Spleen (tissue), 11 donors: ENCODE measurements around the gene PBXIP1. TPM values are rescaled to one million over a fixed set of nuclear protein-coding genes. Genes with fewer than 3 reads are reported as not detected.
A peak's percentile ranks its signal among the peaks of the same experiment; 100 is the strongest.

Experiments used
- DNase-seq: peaks from one replicate; pipeline ENCODE4 v3.0.0-alpha.2; 2020
- H3K27ac ChIP-seq, 8 donors: fragments of 200-600 bp; sonication (generic) in 7 of 8; 1 replicate in 4 of 8; 2 replicates in 4 of 8; pipeline versions ENCODE4 v1.5.0 to v1.8.0; 2016 to 2021; ENCODE audit warnings: inconsistent platforms in 4 of 8, mild to moderate bottlenecking in 4 of 8, moderate library complexity in 1 of 8
- H3K27me3 ChIP-seq, 7 donors: fragments of 200-600 bp; sonication (generic) in 6 of 7; replicated peaks in 1 of 7; 1 replicate in 4 of 7; 2 replicates in 3 of 7; pipeline versions ENCODE4 v1.5.0 to v1.8.0; 2016 to 2021; ENCODE audit warnings: inconsistent platforms in 3 of 7, mild to moderate bottlenecking in 1 of 7
- H3K36me3 ChIP-seq, 6 donors: fragments of 200-600 bp; sonication (generic) in 5 of 6; 1 replicate in 4 of 6; 2 replicates in 2 of 6; pipeline versions ENCODE4 v1.5.0 to v1.8.0; 2016 to 2021; ENCODE audit warnings: inconsistent platforms in 2 of 6
- H3K4me1 ChIP-seq, 6 donors: fragments of 200-600 bp; sonication (generic) in 5 of 6; 1 replicate in 3 of 6; 2 replicates in 3 of 6; pipeline versions ENCODE4 v1.5.0 to v1.8.0; 2016 to 2021; ENCODE audit warnings: inconsistent platforms in 3 of 6
- H3K4me3 ChIP-seq, 8 donors: fragments of 200-600 bp; sonication (generic) in 7 of 8; 1 replicate in 4 of 8; 2 replicates in 4 of 8; pipeline versions ENCODE4 v1.5.0 to v1.8.0; 2016 to 2021; ENCODE audit warnings: inconsistent platforms in 4 of 8, mild to moderate bottlenecking in 4 of 8, moderate library complexity in 2 of 8
- H3K9me3 ChIP-seq, 8 donors: fragments of 200-600 bp; sonication (generic) in 7 of 8; 1 replicate in 4 of 8; 2 replicates in 4 of 8; pipeline versions ENCODE4 v1.5.0 to v1.8.0; 2016 to 2021; ENCODE audit warnings: inconsistent platforms in 4 of 8
- POLR2A ChIP-seq, 3 donors: fragments of 450-650 bp; IDR thresholded peaks; one replicate each; pipeline ENCODE4 v1.5.1; 2017; ENCODE audit warnings: antibody characterized with exemption in 3 of 3, mild to moderate bottlenecking in 1 of 3
- POLR2AphosphoS5 ChIP-seq, 3 donors: sonication (generic); formaldehyde crosslinking; IDR thresholded peaks; one replicate each; pipeline ENCODE4 v1.5.1; 2017; ENCODE audit warnings: antibody characterized with exemption in 3 of 3
- WGBS, 5 donors: extraction: QIAGEN DNeasy Blood & Tissue Kit in 3 of 5; methylation state at CpG; one replicate each; pipeline versions ENCODE4 v1.1.5 to v1.1.7; 2013 to 2018; 5-methylcytosine and 5-hydroxymethylcytosine counted together
- intact Hi-C: fragments of 100-400 bp; cut with DNase I; formaldehyde crosslinking; loops from one replicate; pipeline ENCODE4 v1.15.0; 2023; ENCODE audit warnings: low total_unique reads
- polyA plus RNA-seq, 3 donors: library from polyadenylated mRNA; stranded (reverse); fragments of 200-250 nt; gene quantifications; one replicate each; pipeline ENCODE4 v1.2.1, GENCODE V29; 2013
- total RNA-seq, 7 donors: library from RNA; depleted of rRNA in 3 of 7; stranded (reverse); fragments of >200 nt in 3 of 7; fragmentation: NEBNext Ultra II Directional in 4 of 7; extraction: Animal tissue kit (Norgen Biotek cat#: 25700) in 4 of 7; gene quantifications; one replicate each; pipeline versions ENCODE4 v1.1.0 to v1.2.1, GENCODE V29; 2016 to 2021
- TF ChIP-seq, protein P1 (sequence below), 11 experiments: fragments of 200-600 bp in 7 of 11; fragments of 450-650 bp in 4 of 11; sonication (generic) in 4 of 11; IDR thresholded peaks in 8 of 11; conservative IDR thresholded peaks in 3 of 11; 1 replicate in 7 of 11; 2 replicates in 4 of 11; pipeline versions ENCODE4 v1.4.0 to v1.8.0; 2016 to 2021; ENCODE audit warnings: antibody characterized with exemption in 11 of 11, inconsistent platforms in 4 of 11, mild to moderate bottlenecking in 1 of 11
- donor health status: healthy with polysubstance abuse.
- donor health status: DM: no; HTN: no; CAD: no; lungs with moderate emphysema.
- donor health status: DM: no; HTN: no; CAD: no.
- donor health status: Bipolar disorder and iron deficiency.
- donor health status: healthy.
- donor health status: DM: no; HTN: no; CAD: no.
- donor health status: DM: yes; HTN: yes; CAD: no.

PBXIP1 gene
- total and polyA plus RNA-seq, 10 donors, result 55.5 to 125 (median 89.5) TPM

DNA sequence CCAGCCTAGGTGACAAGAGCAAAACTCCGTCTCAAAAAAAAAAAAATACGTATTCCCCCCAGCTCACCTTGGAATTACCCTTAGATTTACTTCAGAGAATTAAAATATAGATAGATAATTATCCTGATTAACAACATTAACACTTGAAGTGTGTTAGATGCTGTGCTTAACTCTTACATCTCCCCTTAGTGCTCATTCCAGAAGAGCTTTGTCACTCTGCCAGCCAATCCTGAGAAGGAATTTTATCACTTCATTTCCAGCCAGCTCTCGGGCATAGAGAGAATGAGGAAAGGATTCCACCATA, 16.3 kb upstream of the PBXIP1 start:
- Histone ChIP-seq H3K27me3 (no peaks in the 10 kb centered on the region), H3K36me3 (peaks cover 3 to 36% (median 17%) of the 10 kb centered on the region in 6 donors), H3K4me3 (peak overlapping the region in 3 of 8 donors; percentile 62 to 81 (median 71)), H3K9me3 (no peaks in the 10 kb centered on the region), H3K4me1 (peaks cover 35 to 87% (median 74%) of the 10 kb centered on the region in 6 donors), H3K27ac (peak overlapping the region; percentile 88 to 100 (median 98))
- intact Hi-C loops, result no loop called here
- WGBS, 5 donors, result 72 to 86% (median 75%) methylated on average over 3 of the region's 3 CpGs
- TF ChIP-seq, protein P1, sequence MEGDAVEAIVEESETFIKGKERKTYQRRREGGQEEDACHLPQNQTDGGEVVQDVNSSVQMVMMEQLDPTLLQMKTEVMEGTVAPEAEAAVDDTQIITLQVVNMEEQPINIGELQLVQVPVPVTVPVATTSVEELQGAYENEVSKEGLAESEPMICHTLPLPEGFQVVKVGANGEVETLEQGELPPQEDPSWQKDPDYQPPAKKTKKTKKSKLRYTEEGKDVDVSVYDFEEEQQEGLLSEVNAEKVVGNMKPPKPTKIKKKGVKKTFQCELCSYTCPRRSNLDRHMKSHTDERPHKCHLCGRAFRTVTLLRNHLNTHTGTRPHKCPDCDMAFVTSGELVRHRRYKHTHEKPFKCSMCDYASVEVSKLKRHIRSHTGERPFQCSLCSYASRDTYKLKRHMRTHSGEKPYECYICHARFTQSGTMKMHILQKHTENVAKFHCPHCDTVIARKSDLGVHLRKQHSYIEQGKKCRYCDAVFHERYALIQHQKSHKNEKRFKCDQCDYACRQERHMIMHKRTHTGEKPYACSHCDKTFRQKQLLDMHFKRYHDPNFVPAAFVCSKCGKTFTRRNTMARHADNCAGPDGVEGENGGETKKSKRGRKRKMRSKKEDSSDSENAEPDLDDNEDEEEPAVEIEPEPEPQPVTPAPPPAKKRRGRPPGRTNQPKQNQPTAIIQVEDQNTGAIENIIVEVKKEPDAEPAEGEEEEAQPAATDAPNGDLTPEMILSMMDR (IDR thresholded peaks at IDR 0.05 in 8 of 11, conservative IDR thresholded peaks at IDR 0.05 in 3 of 11), result no peak
- TF ChIP-seq POLR2A (IDR thresholded peaks at IDR 0.05) (no peak), POLR2AphosphoS5 (IDR thresholded peaks at IDR 0.05) (no peak)
- DNase-seq, result no peak

GRCh38 chr1:154971341-154971998, 15.6 kb upstream of the PBXIP1 start:
- TF ChIP-seq, protein P1 (IDR thresholded peaks at IDR 0.05 in 8 of 11, conservative IDR thresholded peaks at IDR 0.05 in 3 of 11), result no peak
- TF ChIP-seq POLR2A (IDR thresholded peaks at IDR 0.05) (no peak), POLR2AphosphoS5 (IDR thresholded peaks at IDR 0.05) (no peak)
- intact Hi-C loops, result no loop called here

DNA sequence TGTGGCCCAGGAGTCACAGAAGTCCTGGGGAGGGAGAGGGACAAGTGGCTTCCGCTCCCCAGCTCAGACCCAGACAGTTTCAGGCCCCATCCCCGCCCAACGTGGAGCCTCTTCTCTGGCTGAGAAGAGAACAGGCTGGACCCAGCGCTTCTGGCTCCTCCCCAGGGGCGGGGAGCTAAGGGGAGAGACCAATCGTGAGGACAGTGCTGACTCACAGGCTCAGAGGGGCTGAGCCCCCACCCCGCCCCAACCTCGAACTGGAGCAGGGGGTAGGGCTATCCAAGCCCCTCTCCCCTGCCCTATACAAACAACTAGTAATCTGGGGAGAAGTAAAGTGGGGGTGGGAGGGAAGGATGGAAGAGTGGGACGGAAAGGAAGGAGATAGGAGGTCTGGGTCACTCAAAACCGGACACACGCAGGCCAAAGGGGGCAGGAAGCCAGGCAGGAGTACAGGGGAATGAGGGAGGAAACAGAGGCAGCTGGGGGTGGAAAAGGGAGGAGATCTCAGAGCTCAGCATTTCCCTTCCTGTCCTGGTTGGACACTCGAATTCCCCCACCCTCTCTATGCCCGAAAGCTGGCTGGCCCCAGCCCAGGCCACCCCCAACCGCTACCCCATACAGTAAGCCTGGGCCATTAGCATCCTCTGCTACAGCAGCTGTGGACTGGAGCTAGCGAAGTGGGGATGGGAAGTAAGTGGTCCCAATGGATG, 14.9 kb upstream of the PBXIP1 start, which contains the start of gene SHC1:
Gene SHC1, minus strand, starts transcription at position 117 of the 710 bp plus-strand sequence. CDS start 221 bp downstream, outside the sequence.
- WGBS, 5 donors, result 21 to 34% (median 27%) methylated on average over 15 of the region's 15 CpGs
- DNase-seq, result peak; percentile 92
- intact Hi-C loops, result no loop called here
- Histone ChIP-seq H3K4me1 (peaks cover 32 to 87% (median 72%) of the 10 kb centered on the region in 6 donors), H3K27ac (peak within 1 kb of the TSS; percentile 88 to 100 (median 98)), H3K27me3 (no peaks in the 10 kb centered on the region), H3K9me3 (no peaks in the 10 kb centered on the region), H3K36me3 (peaks cover 3 to 50% (median 30%) of the 10 kb centered on the region in 6 donors), H3K4me3 (peak within 1 kb of the TSS; percentile 12 to 81 (median 32))
- TF ChIP-seq, protein P1 (IDR thresholded peaks at IDR 0.05 in 8 of 11, conservative IDR thresholded peaks at IDR 0.05 in 3 of 11), result no peak
- TF ChIP-seq POLR2AphosphoS5 (IDR thresholded peaks at IDR 0.05) (peak; percentile 84 to 95 (median 94)), POLR2A (IDR thresholded peaks at IDR 0.05) (peak in 2 of 3 donors; percentile 36 to 75)

More at GRCh38 chr1:154971341-154971998, 15.6 kb upstream of the PBXIP1 start:
- Histone ChIP-seq H3K4me1 (peaks cover 35 to 87% (median 75%) of the 10 kb centered on the region in 6 donors), H3K27ac (peak overlapping the region; percentile 88 to 100 (median 98)), H3K36me3 (peaks cover 3 to 43% (median 23%) of the 10 kb centered on the region in 6 donors), H3K27me3 (no peaks in the 10 kb centered on the region), H3K9me3 (no peaks in the 10 kb centered on the region), H3K4me3 (peak overlapping the region in 3 of 8 donors; percentile 38 to 81 (median 43))
- 55 to 74% (median 66%) methylated on average over 10 of the region's 10 CpGs for WGBS, 5 donors
- peak; percentile 51 for DNase-seq
